GM03348 (cell line): ENCODE data around the gene HOXB7.

ENCODE experiments used
- DNase-seq: peaks from one replicate; pipeline ENCODE4 v3.0.0; 2012; ENCODE audit warnings: low spot score

HOXB7 gene

DNA sequence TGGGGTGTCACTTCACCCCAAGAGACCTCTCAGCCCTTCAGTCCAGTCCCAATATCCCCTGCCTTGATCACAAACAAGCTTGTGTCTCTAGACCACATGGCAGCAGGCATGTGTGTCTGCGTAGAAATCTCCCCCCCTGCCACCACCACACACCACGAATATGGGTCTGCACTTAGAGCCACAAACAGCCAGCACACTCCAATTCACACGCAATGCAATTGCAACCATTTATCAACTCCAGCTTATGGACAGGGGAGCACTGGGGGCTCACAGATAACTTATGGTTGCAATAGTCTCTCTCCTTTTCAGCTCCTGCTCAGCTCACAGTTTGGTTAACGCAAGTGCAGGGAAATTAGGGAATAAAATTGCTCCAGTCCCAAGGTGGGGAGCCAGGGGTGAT, 12.8 kb upstream of the HOXB7 start:
- no peak for DNase-seq

DNA sequence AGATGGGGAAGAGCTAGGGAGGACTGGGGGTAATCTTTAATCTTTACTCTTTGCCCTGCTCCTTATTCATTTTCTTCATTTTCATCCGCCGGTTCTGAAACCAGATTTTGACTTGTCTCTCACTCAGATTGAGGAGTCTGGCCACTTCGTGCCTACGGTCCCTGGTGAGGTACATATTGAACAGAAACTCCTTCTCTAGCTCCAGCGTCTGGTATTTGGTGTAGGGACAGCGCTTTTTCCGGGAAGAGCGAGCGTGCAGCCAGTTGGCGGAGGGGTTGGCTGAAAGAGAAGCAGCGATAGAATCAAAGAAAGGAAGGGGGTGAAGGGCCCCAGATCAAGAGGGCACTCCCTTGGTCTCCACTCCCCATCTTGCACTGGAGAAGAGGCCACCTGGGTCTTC, 12.0 kb upstream of the HOXB7 start:
- no peak for DNase-seq

DNA sequence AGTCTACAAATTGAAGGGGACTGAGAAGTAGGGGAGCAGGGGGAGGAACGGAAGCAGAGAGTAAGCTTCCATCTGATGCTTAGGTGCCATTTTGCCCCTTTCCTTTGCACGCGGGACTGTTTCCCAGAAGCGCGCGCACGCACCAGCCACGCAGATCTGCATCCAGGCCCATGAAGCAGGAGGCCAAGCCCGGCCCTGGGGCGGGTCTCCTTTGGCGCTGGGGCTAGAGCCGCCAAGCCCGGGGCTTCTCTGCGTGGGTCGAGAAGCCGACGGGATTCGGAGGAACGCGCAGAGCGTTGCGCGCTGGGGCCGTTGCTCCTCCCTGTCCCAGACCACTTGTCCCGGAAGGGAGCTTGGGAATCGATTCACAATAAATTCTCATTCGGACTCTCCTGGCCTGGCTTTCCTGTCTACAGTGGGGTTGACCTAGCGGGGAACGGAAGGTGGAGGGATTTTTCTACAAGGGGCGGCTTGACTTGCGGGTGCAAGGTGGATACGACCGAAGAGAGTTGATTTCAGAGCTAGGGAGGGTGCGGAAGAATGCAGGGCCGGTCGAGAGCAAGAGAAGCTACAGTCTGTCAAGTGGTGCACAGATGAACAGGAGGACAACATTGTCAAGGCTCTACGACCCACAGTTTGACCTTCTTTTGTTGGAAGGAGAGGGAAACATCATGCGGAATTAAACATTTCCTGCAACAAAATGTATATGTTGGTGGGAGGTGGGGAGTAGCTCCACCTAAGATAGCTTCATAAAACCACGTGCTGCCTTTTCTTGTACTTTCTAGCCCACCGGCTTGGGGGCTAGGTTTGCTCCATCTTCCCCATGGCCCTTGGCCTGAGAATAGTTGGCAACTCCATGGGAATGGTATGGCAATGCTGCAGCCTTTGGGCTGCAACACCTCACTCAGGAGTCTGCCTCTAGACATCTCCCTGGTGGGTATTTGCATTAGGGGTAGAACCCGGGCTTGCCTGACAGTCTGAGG, 10.9 kb upstream of the HOXB7 start:
- DNase-seq = no peak

DNA sequence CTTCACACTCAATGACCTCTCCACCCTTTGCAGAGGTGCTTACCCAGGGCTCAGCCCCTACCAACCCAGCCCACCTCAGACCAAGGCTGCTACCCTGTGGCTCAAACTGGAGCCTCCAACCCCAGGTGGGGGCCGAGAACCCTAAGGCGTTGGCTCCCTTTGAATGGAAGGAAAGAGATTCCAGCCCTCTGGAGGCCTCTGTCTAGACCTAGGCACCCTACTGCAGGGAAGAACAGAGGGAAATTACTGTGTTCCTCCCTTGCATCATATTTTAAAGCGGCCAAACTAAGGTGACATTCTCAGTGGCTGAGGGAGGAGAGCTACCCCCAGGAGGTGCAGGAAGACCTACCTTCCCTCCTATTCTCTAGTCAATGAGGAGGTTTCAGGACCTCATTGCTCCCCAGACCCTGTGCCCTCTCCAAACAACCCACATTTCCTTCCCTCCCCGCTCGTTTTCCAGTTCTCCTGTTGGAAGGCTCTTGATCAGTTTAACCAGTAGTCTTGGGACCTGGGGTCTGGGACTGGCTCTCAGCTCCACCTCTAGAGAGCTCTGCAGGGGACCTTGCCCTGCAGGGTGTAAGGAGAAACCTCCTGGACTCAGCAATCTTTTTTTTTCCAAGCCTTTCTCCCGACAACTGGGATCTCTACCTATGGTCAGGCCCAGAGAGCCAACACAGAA, 9.8 kb upstream of the HOXB7 start:
- DNase-seq = no peak

DNA sequence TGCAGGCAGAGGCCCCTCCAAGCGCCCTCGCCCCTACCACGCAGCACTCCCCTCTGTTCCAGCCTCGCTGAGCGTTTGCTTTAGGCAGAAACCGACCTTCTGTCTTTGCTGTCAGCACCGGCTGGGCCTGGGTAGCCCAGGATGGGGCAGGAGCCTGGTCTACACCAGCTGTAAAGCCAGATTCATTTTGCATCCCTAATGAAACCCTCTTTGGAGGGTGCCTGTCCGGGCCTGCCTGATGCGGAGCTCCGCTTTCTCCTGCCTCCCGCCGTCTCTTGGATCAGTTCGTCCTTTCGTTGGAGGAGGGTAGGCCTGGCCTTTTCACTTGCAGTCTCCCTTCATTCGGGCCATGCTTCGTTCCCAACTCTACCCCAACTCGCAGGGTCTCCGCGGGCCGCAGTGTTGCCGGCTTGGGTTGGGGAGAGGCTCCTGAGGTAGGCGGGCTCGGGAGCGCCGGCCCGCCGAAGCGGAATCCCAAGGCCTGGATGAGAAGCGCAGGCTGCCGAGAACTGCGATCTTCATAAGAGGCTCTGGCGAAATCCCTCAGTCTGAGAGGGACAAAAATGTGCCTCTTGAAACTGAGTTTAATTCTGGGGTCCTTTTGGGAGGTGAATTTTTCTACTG, 9.1 kb upstream of the HOXB7 start:
- DNase-seq = no peak

DNA sequence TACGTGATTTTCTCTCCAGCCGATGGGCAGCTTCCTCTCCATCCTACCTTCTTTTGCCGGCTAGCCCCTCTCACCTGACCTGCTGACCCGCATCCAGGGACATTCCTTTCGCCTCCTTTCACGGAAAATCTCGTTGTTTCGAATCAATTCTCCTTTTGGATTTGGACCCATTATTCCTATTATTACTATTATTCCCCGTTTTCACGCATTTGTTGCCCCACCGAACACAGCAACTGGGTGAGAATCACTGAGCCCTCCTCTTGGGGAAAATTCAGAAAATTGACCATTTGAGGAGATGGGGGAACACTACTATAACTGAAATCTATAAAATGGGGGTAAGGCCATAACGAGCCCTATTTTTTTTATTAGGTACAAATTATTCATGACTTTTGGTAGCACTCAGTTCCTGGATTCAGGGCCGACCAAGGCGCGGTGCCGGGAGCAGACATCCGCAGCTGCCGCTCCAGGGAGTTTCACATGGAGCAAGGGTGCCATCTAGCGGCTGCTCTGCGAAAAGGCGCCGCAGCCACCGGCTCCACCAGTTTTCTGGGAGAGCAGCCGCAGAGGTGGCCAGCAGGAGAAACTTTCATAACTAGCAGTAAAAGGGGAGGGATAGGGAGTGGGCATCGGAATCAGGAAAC, 7.6 kb upstream of the HOXB7 start:
- DNase-seq = peak; percentile 92

DNA sequence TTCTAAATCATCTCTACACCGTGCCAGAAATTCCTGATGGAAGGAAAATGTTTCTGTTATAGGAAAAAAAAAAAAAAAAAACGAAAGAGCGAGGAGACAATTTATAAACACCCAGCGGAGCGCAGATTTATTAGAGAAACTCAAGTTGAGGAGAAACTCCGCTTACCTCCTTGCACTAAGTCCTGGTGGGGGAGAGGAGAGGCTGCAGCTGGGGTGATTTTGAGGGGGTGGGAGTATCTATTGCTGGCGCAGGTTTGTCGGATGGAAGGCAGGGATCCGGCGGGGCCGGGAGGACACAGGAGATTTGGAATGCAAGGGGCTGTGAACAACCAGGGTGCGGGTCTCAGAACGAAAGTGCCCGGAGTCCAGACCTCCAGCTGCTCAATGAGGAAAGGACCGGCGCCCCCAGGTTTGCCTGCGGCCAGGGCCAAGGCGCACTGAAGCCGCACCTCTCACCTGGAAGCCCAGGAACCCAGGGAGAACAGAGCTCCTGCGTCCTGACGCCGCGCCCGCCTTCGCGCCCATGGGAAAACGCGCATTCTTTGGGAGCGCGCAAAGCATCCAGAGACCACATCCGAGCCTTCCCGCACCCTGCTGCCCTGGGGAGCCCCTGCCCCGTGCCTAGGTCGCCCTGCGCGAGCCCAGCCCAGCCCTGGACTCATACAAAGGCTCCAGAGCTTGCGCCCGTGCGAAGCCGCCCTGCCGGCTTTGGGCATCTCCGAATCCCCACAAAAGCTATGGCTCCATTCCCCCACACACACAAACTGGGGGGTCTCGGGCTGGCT, 6.8 kb upstream of the HOXB7 start:
- no peak for DNase-seq

DNA sequence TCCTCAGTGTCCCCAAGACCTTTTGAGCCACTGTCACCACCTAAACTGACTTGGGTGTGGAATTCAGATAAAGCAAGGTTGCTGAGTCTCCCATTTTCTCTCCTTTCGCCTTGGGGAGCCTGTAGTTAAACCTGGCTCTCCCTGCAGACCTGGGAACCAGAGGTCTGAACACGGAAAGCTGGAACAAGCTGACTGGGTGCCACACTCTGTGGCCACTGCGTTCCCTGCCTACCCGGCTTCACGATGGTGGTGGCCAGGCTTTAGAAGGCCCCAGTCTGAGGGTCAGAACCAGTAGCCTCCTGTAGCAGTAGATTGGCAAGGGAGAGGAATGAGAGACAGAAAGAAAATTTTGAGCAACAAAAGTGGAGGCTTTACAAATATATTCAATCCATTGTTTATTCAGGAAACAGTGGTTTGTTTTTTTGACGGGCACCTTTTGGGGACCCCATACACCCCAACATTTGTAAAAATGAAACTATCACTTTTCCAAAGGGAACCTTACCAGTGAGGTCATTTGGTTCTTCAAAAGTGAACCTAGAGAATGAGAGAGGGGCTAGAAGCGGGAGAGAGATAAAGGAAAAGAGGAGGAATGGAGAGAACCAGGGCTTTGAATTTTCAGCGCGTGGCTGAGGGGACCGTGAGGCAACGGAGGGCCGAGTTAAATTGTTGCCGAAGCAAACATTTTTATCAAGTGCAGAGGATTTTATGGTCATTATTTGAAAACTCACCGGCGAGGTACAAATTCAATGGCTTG, 6.1 kb upstream of the HOXB7 start:
- DNase-seq = no peak

DNA sequence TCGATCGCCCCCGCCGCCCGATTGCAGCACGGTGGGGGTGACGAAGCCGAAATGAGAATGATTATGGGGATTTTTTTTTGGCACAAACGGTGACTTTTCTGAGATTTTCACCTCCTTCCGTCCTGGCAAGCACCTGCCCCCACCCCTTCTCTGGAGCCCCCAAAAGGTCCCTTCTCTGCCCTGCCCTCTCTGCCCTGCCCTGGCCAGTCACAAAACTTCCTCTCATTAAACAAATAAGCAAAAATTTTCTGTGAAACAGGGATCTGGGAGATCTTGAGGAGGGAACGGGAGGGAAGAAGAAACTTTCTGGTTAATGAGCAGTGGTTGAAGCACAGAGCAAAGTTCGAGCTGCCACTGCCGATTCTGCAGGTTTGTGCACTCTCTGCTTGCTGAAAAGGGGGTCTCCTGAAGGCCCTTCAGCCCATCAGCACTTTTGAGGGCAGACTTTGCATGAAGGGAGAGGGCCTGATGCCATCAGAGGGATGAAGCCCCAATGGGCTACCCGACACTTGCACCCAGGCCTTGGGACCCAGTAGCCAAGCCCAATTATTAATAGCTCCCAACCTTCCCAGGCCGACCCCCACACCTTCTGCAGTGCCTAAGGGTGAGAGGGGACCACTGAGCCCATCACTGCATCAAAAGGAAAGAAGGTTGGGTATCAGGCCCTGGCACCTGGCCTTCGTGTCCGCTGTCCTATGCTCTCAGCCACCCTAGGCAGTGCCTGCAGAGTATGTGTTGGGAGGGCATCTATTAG, 5.3 kb upstream of the HOXB7 start:
- DNase-seq = no peak

DNA sequence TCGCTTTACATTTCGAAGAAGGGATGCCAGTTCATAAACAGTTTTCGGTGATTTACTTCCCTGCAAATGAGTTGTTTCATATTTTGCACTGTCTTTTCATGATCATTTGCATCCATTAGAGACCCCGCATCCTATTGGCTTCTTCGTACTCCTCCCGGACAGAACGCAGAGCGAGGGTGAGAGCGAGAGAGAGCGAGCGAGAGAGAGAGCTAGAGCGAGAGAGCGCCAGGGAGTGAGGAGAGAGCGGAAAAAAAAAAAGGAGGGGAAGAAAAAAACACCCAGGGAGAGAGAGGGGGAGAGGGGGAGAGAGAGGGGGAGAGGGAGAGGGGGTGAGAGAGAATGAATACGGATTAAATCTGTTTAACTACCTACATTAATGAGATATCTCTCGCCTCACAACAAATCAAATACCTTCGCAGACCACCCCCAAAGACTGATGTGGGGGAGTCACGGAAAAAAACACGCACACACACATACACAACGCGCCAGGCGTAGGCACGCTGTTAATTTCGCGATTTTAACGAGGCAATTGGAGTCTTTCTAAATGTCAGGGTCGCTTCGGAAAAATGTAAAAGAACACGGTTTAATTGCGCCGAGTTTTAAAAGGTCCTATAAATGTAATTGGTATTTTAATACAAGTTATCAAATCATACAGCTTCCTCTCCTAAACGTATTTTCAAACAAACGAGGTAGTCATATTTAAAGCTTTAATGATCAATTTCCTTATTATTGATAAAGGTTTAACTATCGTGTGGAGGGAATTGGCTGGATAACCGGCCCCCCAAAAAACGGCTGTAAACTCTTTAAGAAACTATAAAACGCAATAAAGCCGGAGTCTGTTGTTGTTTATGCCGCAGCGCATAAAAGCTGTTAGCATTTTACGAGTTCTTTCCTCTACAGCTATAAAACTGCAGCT, 4.5 kb upstream of the HOXB7 start, which contains the start of gene HOXB8:
HOXB8 (minus strand) TSS at position 246 of the 916 bp plus-strand sequence. CDS start 588 bp downstream, outside the sequence.
- DNase-seq = peak; percentile 44

DNA sequence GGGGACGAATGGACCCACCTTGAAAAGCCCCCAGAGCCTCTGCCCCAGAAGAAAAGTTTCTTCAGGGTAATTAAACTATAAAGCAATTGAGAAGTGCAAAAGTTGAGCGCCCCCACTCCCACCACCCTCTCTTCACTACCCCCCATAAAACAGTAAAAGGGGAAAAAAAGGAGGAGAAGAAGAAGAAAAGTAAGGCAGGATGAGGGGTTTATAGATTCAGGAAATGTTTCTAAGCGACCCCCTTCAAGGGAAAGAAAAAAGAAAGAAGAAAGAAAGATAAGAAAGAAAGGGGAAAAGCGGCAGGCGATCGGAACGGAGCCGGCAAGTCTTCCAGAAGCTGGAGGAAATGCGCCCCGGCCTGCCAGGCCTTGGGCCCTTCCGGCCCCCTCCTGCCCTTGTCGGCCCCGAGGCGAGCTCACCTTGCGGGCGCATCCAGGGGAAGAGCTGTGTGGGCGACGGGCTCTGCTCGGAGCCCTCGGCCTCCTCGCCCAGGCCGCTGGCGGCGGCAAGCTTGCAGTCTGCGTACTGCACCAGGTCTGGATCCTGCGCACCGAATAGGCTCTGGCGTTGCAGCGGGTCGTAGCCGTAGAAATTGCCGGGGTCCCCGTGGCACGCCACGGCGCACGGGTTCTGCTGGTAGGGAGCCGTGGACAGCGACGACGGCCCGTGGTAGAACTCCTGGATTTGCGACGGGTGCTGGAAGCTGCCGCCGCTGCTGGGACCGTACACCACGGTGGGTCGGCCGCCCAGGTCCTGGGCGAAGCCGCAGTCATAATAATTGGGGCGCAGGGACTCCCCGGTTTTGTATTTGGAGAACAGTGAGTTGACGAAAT, 3.3 kb upstream of the HOXB7 start:
- peak; percentile 56 for DNase-seq

DNA sequence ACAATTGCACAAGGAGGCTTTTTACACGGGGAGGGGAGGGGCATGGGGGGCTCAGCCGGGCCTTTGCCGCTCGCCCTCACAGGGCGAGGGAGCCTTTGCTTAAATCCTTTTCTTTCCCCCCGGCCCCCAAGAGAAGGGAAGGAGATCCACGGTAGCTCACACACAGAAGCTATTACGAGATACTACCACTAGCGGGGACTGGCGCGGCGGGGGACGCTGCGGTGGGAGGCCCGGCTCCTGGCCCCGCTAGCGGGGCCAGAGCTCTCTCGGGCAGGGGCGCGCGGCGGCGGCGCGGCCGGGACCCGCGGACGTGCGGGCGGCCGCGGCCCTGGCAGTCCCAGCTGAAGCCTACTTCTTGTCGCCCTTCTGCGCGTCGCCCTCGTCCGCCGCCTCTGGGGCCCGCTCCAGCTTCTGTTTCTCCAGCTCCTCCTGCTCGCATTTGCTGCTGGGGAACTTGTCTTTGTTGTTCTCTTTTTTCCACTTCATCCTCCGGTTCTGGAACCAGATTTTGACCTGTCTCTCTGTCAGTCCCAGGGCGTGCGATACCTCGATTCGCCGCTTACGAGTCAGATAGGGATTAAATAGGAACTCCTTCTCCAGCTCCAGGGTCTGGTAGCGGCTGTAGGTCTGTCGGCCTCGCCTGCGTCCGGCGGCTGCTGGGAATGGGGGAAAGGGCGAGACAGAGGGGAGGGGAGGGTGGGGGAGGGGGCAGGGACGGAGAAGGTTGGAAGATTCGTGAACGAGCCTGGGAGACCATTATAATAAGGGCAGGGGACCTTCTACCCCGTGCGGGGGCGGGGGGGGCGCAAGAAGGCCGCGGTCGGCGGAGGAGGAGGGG, 2.3 kb upstream of the HOXB7 start:
- peak; percentile 78 for DNase-seq

DNA sequence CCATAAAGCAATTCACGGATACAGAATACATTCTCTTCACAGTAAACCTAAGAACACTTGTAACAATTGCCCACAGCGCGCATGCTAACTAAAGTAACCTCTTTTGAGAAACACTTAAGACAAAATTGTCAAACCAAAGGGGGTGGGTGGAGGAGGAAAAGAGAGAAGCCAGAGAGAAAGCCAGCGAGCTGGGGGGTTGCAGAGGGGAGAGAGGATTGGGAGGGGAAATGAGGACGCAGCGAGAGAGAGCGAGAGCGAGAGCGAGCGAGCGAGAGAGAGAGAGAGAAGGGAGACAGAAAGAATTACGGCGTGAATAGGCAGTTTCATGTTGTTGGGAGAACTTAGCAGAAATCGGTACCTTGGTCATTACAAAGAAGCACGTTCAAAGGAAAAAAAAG, 1.6 kb upstream of the HOXB7 start:
- DNase-seq = peak; percentile 35

DNA sequence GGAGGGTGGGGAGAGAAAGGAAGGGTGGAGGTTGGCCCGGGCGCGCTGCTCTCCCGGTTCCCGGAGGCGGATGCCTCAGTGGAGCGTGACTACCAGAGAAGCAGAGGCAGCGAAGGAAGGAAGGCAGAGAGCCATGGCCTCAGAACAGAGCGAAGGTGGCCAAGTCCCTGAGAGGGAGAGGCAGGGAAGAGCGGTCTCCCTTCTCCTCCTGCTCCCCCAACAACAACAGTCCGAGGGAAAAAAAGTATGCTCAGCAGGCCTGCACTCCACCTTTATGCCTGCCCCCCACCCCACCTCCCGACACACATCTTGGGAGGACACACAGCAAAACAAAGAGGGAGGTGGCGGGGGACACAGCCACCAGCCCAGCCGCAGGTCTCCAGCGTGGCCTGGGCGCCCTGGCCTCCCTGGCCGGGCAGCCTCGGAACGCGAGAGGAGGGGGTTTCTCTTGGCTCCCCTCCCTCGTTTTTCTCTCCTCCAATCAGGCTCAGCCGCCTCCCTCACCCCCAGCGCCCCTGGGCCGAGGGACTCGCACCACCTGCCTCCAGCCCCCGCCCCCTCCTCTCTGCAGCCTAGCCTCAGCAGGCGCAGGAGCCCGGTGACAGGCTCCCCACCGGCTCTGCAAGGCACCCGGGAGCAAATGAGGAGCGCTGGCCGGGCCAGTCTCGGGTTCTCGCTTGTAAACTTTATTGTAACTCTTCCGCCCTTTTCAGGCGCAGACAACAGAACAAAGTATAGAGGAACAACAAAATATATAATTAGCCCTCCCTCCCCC, 1.1 kb upstream of the HOXB7 start:
- peak; percentile 54 for DNase-seq

DNA sequence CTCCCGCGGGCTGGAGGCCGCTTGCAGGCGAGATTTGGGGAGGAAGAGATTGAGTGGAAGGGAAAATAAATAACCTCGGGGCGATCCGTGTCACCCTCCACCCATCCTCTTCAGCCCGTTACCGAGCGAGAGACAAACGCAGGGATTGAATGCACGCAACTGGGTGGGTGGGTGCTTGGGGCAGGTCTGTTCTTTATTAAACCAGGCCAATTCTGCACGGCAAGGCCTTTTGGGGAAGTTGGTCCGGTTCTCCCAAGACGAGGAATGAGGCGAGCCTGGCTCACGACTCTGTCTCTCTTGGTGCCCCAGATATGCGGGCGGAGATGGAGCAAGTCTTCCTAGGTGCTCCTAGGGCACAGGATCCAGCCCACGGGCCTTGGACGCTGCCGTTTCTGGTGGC, 396 bp upstream of the HOXB7 start:
- DNase-seq = peak; percentile 44

DNA sequence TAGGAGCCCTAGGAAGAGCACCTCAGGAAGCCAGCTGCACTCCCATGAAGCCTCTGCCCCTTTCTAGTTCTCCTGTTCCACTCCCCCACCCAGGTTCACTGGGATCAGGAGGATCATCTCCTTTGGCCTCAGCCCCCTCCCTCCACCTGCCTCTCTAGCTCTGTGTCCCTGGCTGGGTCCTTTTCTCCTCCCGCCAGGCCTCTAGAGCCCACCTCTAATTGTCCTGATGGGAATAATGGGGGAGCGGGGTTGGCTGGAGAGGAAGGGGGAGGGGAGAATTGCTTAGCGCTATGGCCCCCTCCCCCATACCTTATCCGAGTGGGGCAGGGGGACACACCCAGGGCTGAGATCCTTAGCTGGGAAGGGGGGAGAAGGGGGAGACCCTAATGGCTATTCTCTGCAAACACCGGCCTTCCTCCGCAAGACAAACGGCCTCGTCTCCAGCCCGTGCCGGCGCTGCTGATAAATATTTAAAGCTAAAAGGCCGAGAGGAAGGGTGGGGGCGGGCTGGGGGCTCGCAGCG, 997 bp downstream of the HOXB7 start:
- no peak for DNase-seq
